ENCODE results near the gene EGLN2. TPM values are rescaled to one million over a fixed set of nuclear protein-coding genes. Genes with fewer than 3 reads are reported as not detected.
"Not testable (repeated sequence)": the region's sequence is repeated elsewhere in the genome, so short reads cannot be mapped to it uniquely, and the experiment has no call there.

Gene EGLN2
- total RNA-seq, 1 donor from 2014 or later, result 142 TPM

GRCh38 chr19:40759352-40759751 is 39.6 kb upstream of the EGLN2 start:
- TF ChIP-seq, protein P1, sequence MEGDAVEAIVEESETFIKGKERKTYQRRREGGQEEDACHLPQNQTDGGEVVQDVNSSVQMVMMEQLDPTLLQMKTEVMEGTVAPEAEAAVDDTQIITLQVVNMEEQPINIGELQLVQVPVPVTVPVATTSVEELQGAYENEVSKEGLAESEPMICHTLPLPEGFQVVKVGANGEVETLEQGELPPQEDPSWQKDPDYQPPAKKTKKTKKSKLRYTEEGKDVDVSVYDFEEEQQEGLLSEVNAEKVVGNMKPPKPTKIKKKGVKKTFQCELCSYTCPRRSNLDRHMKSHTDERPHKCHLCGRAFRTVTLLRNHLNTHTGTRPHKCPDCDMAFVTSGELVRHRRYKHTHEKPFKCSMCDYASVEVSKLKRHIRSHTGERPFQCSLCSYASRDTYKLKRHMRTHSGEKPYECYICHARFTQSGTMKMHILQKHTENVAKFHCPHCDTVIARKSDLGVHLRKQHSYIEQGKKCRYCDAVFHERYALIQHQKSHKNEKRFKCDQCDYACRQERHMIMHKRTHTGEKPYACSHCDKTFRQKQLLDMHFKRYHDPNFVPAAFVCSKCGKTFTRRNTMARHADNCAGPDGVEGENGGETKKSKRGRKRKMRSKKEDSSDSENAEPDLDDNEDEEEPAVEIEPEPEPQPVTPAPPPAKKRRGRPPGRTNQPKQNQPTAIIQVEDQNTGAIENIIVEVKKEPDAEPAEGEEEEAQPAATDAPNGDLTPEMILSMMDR (IDR thresholded peaks at IDR 0.05; ENCODE audit: partially characterized antibody, unreplicated experiment), result no peak
- peaks cover 5% of the 10 kb centered on the region for H3K27me3 Mint-ChIP-seq (ENCODE audit: unreplicated experiment)
- DNase-seq, result no peak
- H3K36me3 Mint-ChIP-seq (ENCODE audit: unreplicated experiment), result peaks cover 16% of the 10 kb centered on the region
- H3K4me1 Mint-ChIP-seq (ENCODE audit: low read depth, unreplicated experiment), result peaks cover 5% of the 10 kb centered on the region
- peaks cover 8% of the 10 kb centered on the region for H3K9me3 Mint-ChIP-seq (ENCODE audit: unreplicated experiment)
- no peak overlapping the region for H3K4me3 Mint-ChIP-seq (ENCODE audit: unreplicated experiment)
- H3K27ac Mint-ChIP-seq (ENCODE audit: unreplicated experiment), result no peak overlapping the region

DNA sequence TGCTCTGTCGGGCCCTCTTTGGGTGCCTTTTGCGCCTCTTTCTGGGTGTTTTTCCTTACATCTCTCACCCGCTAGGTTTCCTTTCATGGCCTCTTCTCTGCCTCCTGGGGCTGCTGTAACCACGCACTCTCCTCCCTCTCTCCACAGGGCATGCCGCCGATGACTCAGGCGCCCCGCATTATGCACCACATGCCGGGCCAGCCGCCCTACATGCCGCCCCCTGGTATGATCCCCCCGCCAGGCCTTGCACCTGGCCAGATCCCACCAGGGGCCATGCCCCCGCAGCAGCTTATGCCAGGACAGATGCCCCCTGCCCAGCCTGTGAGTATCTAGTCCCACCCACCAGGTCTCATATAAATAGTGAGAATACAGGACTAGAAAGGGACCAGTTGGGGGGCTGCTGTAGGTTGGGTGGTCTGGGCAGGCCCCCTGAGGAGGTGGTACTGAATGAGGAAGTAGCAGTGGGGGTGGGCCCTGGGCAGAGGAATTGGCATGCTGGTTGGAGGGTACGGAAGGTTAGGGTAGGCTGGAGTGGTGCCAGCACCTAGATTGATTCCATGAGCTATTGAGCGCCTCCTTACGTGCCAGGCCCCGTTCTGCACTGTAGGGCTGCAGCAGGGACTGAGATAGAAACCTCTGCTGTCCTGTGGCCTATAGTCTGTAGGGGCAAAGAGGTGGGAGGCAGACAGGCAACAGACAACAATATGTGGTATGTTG is 36.1 kb upstream of the EGLN2 start:
- Mint-ChIP-seq H3K4me3 (ENCODE audit: unreplicated experiment) (no peak overlapping the region), H3K27me3 (ENCODE audit: unreplicated experiment) (peaks cover 5% of the 10 kb centered on the region), H3K36me3 (ENCODE audit: unreplicated experiment) (peaks cover 17% of the 10 kb centered on the region), H3K9me3 (ENCODE audit: unreplicated experiment) (peaks cover 3% of the 10 kb centered on the region), H3K4me1 (ENCODE audit: low read depth, unreplicated experiment) (peaks cover 2% of the 10 kb centered on the region), H3K27ac (ENCODE audit: unreplicated experiment) (no peak overlapping the region)
- no peak for DNase-seq
- TF ChIP-seq, protein P1 (IDR thresholded peaks at IDR 0.05; ENCODE audit: partially characterized antibody, unreplicated experiment), result no peak

- peaks cover 2% of the 10 kb centered on the region for H3K4me1 Mint-ChIP-seq (ENCODE audit: low read depth, unreplicated experiment)
- no peak overlapping the region for H3K27ac Mint-ChIP-seq (ENCODE audit: unreplicated experiment)
- H3K9me3 Mint-ChIP-seq (ENCODE audit: unreplicated experiment), result peaks cover 3% of the 10 kb centered on the region
- H3K27me3 Mint-ChIP-seq (ENCODE audit: unreplicated experiment), result peaks cover 5% of the 10 kb centered on the region
- TF ChIP-seq, protein P1 (IDR thresholded peaks at IDR 0.05; ENCODE audit: partially characterized antibody, unreplicated experiment), result no peak
- no peak overlapping the region for H3K4me3 Mint-ChIP-seq (ENCODE audit: unreplicated experiment)
- DNase-seq, result no peak
- peaks cover 17% of the 10 kb centered on the region for H3K36me3 Mint-ChIP-seq (ENCODE audit: unreplicated experiment)
Observed at GRCh38 chr19:40763526-40763925, 35.5 kb upstream of the EGLN2 start.

- H3K4me3 Mint-ChIP-seq (ENCODE audit: unreplicated experiment), result peak overlapping the region; percentile 31
- H3K4me1 Mint-ChIP-seq (ENCODE audit: low read depth, unreplicated experiment), result peaks cover 2% of the 10 kb centered on the region
- peaks cover 17% of the 10 kb centered on the region for H3K36me3 Mint-ChIP-seq (ENCODE audit: unreplicated experiment)
- H3K27ac Mint-ChIP-seq (ENCODE audit: unreplicated experiment), result peak overlapping the region; percentile 36
- TF ChIP-seq, protein P1 (IDR thresholded peaks at IDR 0.05; ENCODE audit: partially characterized antibody, unreplicated experiment), result no peak
- H3K9me3 Mint-ChIP-seq (ENCODE audit: unreplicated experiment), result peaks cover 3% of the 10 kb centered on the region
- DNase-seq, result no peak
- H3K27me3 Mint-ChIP-seq (ENCODE audit: unreplicated experiment), result peaks cover 5% of the 10 kb centered on the region
Observed at GRCh38 chr19:40763963-40764362, 35.0 kb upstream of the EGLN2 start.

- H3K36me3 Mint-ChIP-seq (ENCODE audit: unreplicated experiment), result peaks cover 13% of the 10 kb centered on the region
- not testable (repeated sequence) for H3K4me3 Mint-ChIP-seq (ENCODE audit: unreplicated experiment); H3K9me3 Mint-ChIP-seq (ENCODE audit: unreplicated experiment); H3K27ac Mint-ChIP-seq (ENCODE audit: unreplicated experiment); H3K27me3 Mint-ChIP-seq (ENCODE audit: unreplicated experiment); H3K4me1 Mint-ChIP-seq (ENCODE audit: low read depth, unreplicated experiment); DNase-seq
Observed at GRCh38 chr19:40766385-40766784, 32.6 kb upstream of the EGLN2 start.

Data from glutamatergic neuron (in vitro differentiated cells).